IPS DF 4.7 (cell line): ENCODE data around the gene RPRD1B.
A peak's percentile ranks its signal among the peaks of the same experiment; 100 is the strongest.
"Not testable (repeated sequence)": the region's sequence is repeated elsewhere in the genome, so short reads cannot be mapped to it uniquely, and the experiment has no call there.

Experiments used
- DNase-seq: peaks from one replicate; pipeline ENCODE4 v3.0.0-alpha.2; 2013; ENCODE audit warnings: low spot score; ENCODE audit errors: extremely low read depth

The RPRD1B gene

DNA sequence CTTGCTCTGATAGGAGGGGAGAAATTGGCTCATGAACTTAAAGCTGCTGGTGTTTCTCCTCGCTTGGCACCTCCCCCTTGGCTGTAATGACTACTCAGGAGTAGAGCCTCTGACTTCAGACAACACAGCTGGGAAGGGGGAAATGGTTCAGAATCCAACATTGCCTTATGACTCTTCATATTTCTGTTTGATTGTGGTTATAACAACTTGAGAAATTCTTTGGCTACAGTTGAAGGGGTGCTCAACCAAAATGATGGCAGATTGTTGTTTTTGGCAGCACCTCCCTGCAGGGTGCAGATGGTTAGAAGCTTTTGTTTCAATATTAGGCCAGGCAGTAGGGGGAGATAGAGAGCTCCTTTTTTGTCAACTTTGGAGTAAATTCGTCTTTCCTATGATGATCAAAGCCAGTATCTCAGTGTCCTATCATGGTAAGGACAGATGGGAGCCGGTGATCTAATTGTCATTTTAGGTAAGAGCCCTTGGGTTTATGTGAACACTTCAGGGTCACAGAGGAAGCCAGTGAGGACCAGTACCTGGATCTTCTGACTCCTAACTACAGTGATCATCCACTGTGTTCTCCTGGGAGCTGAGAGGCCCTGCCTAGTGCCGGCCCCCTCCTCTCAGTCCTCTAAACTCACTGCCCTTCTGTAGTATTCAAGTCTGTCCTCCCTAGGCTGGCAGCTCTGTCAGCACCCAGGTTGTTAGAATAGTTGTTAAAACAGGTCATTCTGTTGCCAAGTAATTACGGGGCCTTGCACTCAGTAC is 39.9 kb downstream of the RPRD1B start:
- peak; percentile 51 for DNase-seq

DNA sequence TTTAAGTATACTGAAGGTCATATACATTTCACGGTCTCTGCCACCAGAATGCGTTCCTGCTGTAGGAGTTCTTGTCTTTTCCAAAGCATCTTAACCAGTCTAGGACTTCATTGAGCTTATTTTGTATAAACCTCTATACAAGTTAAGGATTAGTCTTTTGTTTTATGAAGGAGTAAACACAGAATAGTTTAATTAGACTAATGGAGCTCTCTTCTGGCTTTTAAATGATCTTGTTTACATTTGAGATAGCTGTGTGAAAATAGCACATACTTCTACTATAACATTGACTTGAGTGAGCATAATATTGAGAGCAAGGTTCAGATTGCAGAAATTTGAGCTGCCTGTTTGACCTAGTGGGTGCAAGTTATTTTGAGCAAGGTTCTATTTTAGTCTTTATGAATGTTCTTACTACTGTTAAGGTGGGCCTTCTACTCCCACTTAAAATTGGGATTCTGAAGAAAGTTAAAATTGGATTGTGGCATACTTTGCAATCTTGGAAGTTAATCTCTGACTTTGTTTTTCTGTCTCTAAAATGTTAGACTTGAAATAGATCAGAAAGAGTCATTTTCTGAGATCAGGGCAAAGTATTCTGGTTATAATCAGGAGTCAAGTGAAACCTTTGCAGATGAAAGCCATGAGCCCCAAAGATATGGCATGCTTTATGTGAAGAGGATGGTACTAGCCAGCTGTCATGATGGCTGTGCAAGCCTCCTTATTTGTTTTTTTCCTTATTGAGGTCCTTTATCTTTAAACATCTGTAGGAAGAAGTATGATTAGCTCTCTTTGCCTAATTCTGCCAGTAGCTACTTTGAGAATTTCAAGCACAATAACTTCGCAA is 41.8 kb downstream of the RPRD1B start:
- no peak for DNase-seq

DNA sequence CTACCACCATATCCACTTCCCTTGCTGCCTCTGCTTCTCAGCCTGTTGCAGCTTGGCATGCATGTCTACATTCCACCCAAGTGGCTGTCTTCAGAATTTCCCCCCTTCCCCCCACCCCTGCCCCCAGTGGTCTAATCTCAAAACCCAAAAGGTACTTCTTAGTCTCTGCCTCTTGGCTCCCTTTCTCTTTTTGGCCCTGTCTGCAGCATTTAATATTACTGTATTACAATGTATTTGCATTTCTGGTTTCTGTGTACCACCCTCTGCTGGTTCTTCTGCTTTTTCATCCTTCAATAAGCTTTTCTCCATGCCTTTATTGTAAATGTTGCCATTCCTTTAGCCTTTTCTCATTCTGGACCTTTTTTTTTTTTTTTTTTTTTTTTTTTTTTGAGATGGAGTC is 43.0 kb downstream of the RPRD1B start:
- DNase-seq, result no peak

DNA sequence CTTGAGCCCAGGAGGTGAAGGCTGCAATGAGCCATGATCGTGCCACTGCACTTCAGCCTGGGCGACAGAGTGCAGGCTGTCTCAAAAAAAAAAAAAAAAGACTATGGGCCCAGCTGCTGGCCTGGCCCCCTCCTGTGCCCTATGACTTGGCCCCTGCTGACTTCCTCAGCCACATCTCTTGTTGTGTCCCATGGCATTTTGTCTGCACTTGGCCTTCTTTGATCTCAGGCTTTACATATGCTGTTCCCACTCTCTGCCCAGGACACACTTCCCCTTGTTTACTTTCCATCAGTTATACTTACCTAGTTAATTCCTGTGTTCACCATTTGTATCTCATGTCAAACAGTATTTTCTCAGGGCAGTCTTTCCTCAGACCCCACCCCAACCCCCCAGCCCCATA is 44.5 kb downstream of the RPRD1B start:
- DNase-seq, result no peak

- DNase-seq, result no peak
Measured at GRCh38 chr20:38079353-38079752, 45.8 kb downstream of the RPRD1B start.

GRCh38 chr20:38081575-38081974 is 48.0 kb downstream of the RPRD1B start:
- no peak for DNase-seq

- DNase-seq, result no peak
Measured at GRCh38 chr20:38082894-38083293, 49.3 kb downstream of the RPRD1B start.

DNA sequence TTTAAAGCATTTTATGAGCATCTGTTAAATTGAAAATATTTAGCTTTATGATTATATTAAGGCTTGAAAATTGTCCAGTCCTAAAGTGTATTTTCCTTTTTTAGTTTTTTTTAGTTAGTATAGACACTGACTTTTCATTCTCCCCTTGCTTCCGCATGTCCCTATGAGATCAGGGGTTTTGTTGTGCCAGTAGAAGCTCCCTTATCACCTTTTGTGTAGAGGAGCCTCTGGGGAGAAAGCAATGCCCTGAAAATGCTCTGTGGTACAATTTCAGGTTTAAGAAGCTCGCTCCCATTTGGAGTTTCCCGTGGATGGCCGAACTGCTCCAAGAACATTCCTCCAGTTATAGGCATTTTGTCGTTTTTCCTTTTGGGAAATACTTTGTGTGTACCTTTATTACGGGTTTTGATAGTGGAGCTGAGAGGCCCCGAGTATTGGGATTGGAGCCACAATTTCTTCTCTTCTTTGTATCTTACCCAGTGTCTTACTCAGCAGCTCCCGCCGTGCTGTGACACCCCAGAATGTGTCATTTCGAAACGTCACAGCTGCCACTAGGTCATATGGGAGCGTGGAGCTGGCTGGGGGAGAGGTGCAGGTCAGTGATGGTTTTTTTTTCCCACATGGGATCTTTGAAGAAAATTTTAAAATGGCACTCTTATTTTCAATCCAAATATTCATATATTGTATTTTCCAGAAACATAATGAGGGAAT is 49.9 kb downstream of the RPRD1B start:
- DNase-seq, result no peak

DNA sequence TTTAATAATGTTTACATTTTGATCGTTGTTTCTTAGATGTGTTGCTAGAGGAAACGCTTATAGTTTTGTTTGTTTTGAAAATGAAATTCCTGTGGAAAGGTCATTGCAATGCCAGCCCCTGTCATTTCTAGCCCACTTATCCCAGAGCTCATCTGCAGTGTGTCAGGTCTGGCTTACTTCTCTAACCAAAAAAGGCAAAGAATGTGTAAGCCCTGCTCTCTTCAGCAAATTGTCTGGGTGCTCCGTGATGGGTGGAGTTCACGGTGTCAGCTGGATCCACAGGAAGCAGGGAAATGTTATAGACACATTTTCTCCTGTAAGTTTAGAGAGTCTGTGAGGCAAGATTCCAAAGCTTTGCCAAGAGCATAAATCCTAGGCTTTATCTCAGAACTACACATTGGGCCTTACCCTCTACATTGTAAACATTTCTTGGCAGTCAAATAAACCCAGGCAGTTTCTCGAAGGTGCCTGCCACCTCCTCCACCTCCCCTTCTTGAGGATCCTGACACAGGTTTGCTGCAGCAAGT is 50.9 kb downstream of the RPRD1B start:
- no peak for DNase-seq

- DNase-seq, result no peak
Measured at GRCh38 chr20:38085026-38085425, 51.5 kb downstream of the RPRD1B start.

DNA sequence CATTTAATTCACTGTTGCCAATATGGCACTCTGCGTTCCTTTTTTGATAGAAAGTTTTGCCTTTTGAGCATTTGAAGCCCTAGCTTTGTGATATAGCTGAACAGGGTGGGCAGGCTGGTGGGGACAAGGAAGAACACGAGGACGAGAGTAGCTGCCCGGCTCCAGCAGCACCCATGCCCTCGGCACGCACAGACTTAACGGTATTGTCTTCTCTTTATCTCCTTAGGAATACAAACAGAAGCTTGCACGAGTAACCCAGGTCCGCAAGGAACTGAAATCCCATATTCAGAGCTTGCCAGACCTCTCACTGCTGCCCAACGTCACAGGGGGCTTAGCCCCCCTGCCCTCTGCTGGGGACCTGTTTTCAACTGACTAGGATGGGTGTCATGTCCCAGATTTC is 56.0 kb downstream of the RPRD1B start:
- no peak for DNase-seq

- DNase-seq, result no peak
Measured at GRCh38 chr20:38090061-38090460, 56.5 kb downstream of the RPRD1B start.

DNA sequence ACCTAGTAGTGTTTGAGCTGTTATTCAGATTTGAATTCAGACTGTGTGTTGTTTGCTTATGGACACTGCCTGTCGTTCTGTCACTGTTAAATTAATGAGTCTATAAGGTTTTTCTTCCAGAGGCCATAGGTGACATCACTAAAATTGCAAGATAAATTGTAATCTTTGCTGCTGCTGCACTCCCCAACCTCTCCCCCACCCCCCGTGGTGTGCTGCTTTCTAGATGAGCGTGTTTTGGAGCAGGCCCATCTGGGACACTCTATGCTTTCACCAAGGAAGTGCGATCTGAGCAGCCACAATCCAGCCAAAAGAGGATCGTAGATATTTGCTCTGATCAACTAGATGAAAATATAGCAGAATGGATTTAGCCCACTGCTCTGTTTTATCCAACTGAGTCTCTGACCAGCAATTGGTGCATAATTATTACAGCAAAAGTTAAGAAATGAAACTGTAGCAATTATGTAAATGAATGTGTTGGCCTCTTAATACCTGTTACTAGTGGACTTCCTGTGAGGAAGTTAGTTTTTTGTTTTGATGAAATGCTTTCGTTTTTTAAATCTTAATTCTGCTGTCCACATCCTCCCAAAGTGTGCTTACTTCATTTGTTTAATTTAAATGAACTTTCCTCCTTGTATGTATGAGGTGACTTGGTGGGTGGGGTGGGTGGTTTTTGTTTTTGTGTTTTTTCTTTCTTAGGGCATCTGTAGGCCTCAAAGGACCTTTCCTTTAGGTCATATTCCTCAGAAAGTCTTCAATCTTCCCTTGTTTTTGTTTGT is 58.1 kb downstream of the RPRD1B start:
- no peak for DNase-seq

DNA sequence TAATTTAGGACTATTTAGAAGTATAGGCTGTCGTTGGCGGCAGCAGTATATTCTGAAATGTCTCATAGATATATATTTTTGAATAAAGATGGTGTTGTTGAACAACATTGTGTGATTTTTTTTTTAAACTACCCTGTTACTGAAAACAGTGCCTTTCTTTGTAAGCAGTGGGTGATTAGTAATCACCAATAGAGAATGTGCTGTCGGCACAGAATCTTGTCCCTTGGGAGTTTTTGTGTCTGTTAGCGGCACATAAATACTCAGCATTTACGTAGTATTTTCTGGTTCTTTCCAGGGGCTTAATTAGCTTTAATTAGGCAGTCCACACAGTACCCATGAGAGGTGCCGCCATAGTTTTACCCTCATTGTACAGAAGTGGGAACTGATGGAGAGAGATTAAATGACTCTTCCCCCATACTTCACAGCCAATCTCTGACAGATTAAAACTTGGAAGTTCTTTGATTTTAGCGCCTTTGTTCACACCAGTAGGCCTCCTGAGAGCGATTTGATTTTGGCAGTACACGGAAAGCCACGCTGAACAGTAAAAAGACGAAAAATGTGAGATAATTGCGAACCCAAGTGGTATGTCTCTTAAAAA is 58.8 kb downstream of the RPRD1B start:
- DNase-seq, result no peak

- no peak for DNase-seq
Measured at GRCh38 chr20:38092915-38093314, 59.4 kb downstream of the RPRD1B start.

DNA sequence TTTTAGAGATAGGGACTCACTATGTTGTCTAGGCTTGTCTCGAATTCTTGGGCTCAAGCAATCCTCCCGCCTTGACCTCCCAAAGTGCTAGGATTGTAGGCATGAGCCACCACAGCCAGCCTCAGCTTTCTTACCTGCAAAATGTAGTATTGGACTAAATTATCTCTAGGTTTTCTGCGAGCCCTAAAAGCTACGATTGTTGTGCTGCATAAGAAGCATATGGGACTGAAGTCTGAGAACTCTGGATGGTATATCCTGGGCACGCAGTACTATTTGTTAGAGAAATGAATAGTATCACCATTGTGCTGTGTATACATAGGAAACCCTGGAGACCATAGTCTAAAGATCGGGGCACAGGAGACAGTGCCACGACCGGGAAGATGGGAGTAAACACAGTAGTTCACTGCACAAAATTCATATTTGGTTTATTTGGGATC is 60.1 kb downstream of the RPRD1B start:
- no peak for DNase-seq

DNA sequence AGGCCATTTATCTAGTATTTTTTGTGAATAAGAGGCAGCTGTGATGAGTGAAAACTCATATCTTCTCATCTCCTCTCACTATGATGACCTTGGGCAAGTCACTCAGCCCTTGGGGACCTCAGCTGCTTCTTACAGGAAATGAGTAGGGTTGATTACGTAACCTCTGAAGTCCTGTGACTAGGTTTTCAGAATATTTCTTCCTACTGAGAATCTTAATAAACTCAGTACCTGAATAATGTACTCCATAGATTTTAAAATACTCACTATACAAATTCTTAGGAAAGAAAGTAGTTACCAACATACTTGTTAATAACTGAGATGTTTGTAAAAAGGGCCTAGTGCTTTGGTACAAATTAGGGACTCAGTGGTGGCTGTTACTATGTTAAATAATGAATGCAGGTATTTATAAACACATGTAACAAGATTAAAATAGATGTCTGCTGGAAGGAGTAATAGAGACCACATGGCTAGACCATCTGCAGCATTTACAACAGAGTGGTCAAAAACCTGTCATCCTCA is 60.9 kb downstream of the RPRD1B start:
- DNase-seq, result no peak

DNA sequence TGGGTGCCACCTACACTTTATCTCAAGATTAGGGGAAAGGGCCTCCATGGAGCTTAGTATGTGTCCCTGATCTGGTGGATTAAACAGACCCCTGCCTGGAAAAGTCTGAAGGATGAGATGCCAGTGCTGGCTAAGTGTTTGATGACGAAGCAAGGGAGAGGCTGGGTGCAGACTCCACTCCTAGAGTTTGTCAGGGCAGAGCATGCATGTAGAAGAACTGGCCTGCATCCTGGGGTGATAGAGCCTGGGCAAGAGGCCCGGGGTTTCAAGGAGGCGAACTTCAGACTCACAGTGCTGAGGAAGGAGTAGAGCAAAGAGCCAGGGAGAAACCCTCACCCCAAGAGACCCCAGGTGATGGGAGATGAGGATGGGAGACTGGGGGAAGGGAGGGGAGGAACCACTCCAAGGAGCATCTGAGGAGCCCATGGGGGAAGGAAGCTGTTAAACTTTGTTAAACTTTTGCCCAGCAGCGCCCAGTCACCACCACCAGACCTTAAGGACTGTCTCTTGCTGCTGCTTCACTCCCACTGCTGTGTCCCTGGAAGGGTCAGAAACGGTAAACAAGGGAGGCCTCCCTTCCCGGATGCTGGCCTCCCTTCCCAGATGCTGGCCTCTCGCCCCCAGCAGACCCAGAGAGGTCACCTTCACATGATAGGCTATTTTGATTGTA is 61.6 kb downstream of the RPRD1B start:
- no peak for DNase-seq

- no peak for DNase-seq
Measured at GRCh38 chr20:38098952-38099351, 65.4 kb downstream of the RPRD1B start.

- not testable (repeated sequence) for DNase-seq
Measured at GRCh38 chr20:38102206-38102605, 68.7 kb downstream of the RPRD1B start.
